ENCODE data around the gene AK4. TPM values are rescaled to one million over a fixed set of nuclear protein-coding genes. Genes with fewer than 3 reads are reported as not detected.

AK4 gene
- total RNA-seq, 2 experiments from 2014 or later: 108 to 112 TPM

GRCh38 chr1:65259816-65260215, 111.8 kb downstream of the AK4 start:
- no peaks in the 10 kb centered on the region for H3K9me3 Mint-ChIP-seq (ENCODE audit: insufficient read depth)
- POLR2A ChIA-PET: no interaction called here
- H3K27me3 Mint-ChIP-seq (ENCODE audit: low read depth): peaks cover 26% of the 10 kb centered on the region
- H3K27ac Mint-ChIP-seq: no peak overlapping the region
- ATAC-seq (no peak), DNase-seq (no peak)
- CTCF ChIA-PET: no interaction called here
- H3K36me3 Mint-ChIP-seq (ENCODE audit: low read depth): no peaks in the 10 kb centered on the region
- no peak overlapping the region for H3K4me3 Mint-ChIP-seq
- H3K4me1 Mint-ChIP-seq (ENCODE audit: low read depth): peaks cover 38% of the 10 kb centered on the region

DNA sequence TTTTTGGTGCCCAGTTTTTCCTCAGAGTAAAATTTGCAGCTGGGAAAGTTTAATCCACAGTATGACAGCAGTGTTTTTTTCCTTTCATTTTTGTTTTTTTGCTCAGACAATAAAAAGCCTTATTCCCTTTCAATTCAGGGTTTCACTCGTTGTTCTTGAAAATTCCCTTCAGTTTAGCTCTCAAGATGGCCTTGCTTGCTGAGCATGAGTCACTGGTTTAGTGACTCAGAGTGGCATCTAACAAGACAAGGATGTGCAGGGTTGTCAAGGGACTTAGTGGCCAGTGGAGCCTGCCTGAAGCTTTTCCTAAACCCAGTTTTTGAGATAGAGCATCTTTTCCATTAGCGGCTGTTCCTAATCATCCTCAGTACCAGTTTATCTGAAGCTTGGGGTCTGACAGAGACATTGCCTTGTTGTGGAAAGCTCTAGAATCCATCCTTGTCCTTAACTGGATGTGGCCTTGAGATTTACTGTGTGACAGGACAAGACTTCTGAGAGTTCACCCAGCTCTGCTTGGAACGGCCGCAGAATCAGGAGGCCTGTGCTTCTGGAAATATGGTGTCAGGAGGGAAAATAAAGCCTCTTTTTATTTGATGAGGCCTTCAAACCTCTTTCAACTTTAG, 113.0 kb downstream of the AK4 start:
- Mint-ChIP-seq H3K27ac (no peak overlapping the region), H3K4me1 (ENCODE audit: low read depth) (peaks cover 35% of the 10 kb centered on the region), H3K9me3 (ENCODE audit: insufficient read depth) (no peaks in the 10 kb centered on the region), H3K4me3 (no peak overlapping the region), H3K27me3 (ENCODE audit: low read depth) (peaks cover 22% of the 10 kb centered on the region), H3K36me3 (ENCODE audit: low read depth) (no peaks in the 10 kb centered on the region)
- no peak for DNase-seq
- no peak for ATAC-seq
- CTCF ChIA-PET: interaction anchor here (1.0 to 2.0 kb wide), 4 partner anchors 9 to 427 kb away, joined by 3 to 6 read pairs (median 4); no protein-coding TSS in a partner anchor
- POLR2A ChIA-PET: no interaction called here

- DNase-seq (no peak), ATAC-seq (no peak)
- Mint-ChIP-seq H3K9me3 (ENCODE audit: insufficient read depth) (no peaks in the 10 kb centered on the region), H3K4me3 (no peak overlapping the region), H3K36me3 (ENCODE audit: low read depth) (no peaks in the 10 kb centered on the region), H3K4me1 (ENCODE audit: low read depth) (peaks cover 42% of the 10 kb centered on the region), H3K27me3 (ENCODE audit: low read depth) (peaks cover 36% of the 10 kb centered on the region), H3K27ac (no peak overlapping the region)
- POLR2A ChIA-PET: interaction anchor here (1.5 kb wide), 1 partner anchor 8 kb away, joined by 3 read pairs; no protein-coding TSS in a partner anchor
- CTCF ChIA-PET: interaction anchor here (1.1 to 4.0 kb wide), 2 partner anchors 10 to 27 kb away, joined by 7 to 14 read pairs; no protein-coding TSS in a partner anchor
These were observed 115.3 kb downstream of the AK4 start for GRCh38 chr1:65263286-65263685.

DNA sequence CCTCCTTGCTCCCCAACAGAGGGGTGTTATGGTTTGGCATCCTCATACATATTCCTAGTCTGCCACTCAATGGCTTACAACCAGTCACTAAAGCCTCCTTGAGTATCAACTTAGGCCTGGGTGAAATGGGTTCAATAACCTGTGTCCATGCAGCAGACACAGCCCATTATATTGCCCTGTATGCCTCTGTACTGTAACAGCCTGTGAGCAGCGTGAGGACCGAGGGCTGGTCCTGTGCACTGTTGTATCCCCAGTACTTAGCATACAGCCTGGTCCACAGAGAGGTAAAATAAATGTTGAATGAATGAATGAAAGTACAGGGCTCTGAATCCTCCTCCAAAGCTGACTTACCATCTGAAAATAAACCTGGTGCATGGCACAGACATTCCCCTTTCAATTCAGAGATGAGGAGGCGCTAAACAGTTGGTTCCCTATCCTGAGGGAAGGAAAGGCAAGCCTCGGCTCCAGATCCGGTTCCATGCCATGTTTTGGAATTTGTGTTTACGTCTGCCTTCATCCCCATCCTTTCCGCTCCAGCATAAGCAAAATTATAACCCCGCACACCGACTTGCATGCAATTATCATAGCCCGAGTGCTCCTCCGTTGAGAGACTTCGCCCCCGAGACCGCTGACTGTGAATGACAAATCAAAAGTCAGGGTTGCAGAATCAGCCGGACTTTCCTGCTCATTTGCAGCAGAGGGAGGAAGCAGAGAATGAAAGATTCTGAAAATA, 116.4 kb downstream of the AK4 start:
- peaks cover 36% of the 10 kb centered on the region for H3K27me3 Mint-ChIP-seq (ENCODE audit: low read depth)
- ChIA-PET POLR2A (interaction anchor here (1.5 kb wide), 1 partner anchor 10 kb away, joined by 3 read pairs; no protein-coding TSS in a partner anchor), CTCF (interaction anchor here (0.9 to 4.0 kb wide), 4 partner anchors 11 to 195 kb away, joined by 3 to 14 read pairs (median 4); no protein-coding TSS in a partner anchor)
- no peaks in the 10 kb centered on the region for H3K36me3 Mint-ChIP-seq (ENCODE audit: low read depth)
- peaks cover 36% of the 10 kb centered on the region for H3K4me1 Mint-ChIP-seq (ENCODE audit: low read depth)
- no peaks in the 10 kb centered on the region for H3K9me3 Mint-ChIP-seq (ENCODE audit: insufficient read depth)
- peak overlapping the region; percentile 32 for H3K4me3 Mint-ChIP-seq
- ATAC-seq (no peak), DNase-seq (no peak)
- H3K27ac Mint-ChIP-seq: no peak overlapping the region

DNA sequence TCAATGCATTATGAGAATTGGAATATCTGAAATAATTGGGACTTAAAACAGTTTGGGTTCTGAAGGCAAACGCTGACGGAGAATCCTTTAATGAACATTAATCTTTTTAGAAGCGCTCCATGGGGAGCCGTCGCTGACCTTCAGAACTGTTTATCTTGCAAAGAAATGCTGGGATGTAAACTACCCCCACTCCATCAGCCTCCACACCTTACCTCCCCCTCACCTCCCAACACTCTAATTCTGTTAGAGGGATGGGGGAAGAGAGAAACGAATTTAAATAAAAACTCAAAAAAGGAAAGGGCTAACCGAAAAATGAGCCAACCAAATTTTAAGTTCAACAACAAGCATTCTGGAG, 117.3 kb downstream of the AK4 start:
- Mint-ChIP-seq H3K27ac (no peak overlapping the region), H3K9me3 (ENCODE audit: insufficient read depth) (no peaks in the 10 kb centered on the region), H3K27me3 (ENCODE audit: low read depth) (peaks cover 40% of the 10 kb centered on the region), H3K4me3 (peak overlapping the region; percentile 69), H3K4me1 (ENCODE audit: low read depth) (peaks cover 27% of the 10 kb centered on the region), H3K36me3 (ENCODE audit: low read depth) (no peaks in the 10 kb centered on the region)
- ATAC-seq (no peak), DNase-seq (no peak)
- ChIA-PET CTCF (interaction anchor here (0.9 to 4.0 kb wide), 6 partner anchors 9 to 423 kb away, joined by 3 to 14 read pairs (median 3); no protein-coding TSS in a partner anchor), POLR2A (no interaction called here)

- DNase-seq (peak; percentile 55), ATAC-seq (peak; percentile 72)
- H3K27ac Mint-ChIP-seq: peak overlapping the region; percentile 30
- peaks cover 22% of the 10 kb centered on the region for H3K4me1 Mint-ChIP-seq (ENCODE audit: low read depth)
- CTCF ChIA-PET: interaction anchor here (1.0 to 4.0 kb wide), 6 partner anchors 9 to 422 kb away, joined by 3 to 14 read pairs (median 3); partner anchors contain the start of genes LEPR and LEPROT
- H3K36me3 Mint-ChIP-seq (ENCODE audit: low read depth): no peaks in the 10 kb centered on the region
- H3K4me3 Mint-ChIP-seq: peak overlapping the region; percentile 69
- POLR2A ChIA-PET: no interaction called here
- H3K27me3 Mint-ChIP-seq (ENCODE audit: low read depth): peaks cover 40% of the 10 kb centered on the region
- H3K9me3 Mint-ChIP-seq (ENCODE audit: insufficient read depth): no peaks in the 10 kb centered on the region
These were observed 117.8 kb downstream of the AK4 start for GRCh38 chr1:65265651-65266351.

GRCh38 chr1:65266476-65266875, 118.5 kb downstream of the AK4 start:
- CTCF ChIA-PET: interaction anchor here (1.0 to 4.0 kb wide), 5 partner anchors 10 to 421 kb away, joined by 3 to 14 read pairs (median 3); partner anchors contain the start of genes LEPR and LEPROT
- DNase-seq (no peak), ATAC-seq (no peak)
- Mint-ChIP-seq H3K4me3 (peak overlapping the region; percentile 69), H3K27me3 (ENCODE audit: low read depth) (peaks cover 40% of the 10 kb centered on the region), H3K27ac (no peak overlapping the region), H3K4me1 (ENCODE audit: low read depth) (peaks cover 21% of the 10 kb centered on the region), H3K9me3 (ENCODE audit: insufficient read depth) (no peaks in the 10 kb centered on the region), H3K36me3 (ENCODE audit: low read depth) (no peaks in the 10 kb centered on the region)
- POLR2A ChIA-PET: no interaction called here

DNA sequence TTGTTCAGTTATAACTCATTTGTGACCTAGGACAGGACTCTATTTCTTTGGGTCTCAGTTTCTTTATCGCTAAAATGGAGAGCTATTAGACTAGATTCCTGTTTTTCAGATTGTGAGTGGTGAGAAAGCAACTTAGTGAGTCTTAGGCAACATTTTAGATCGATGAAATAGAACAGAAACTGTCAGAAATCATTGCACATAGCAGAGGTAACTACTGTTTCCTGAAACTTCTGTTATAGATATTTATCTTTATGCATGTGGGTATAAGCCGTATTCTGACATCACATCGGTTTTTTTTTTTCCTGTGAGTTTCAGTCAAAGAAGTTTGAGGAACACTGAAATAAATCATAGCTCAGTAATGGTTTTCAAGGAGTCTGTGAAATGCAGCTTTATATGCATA, 119.3 kb downstream of the AK4 start:
- H3K9me3 Mint-ChIP-seq (ENCODE audit: insufficient read depth): no peaks in the 10 kb centered on the region
- CTCF ChIA-PET: interaction anchor here (0.7 to 4.0 kb wide), 2 partner anchors 14 to 39 kb away, joined by 3 to 14 read pairs; no protein-coding TSS in a partner anchor
- H3K4me3 Mint-ChIP-seq: peak overlapping the region; percentile 18
- peaks cover 40% of the 10 kb centered on the region for H3K27me3 Mint-ChIP-seq (ENCODE audit: low read depth)
- DNase-seq: no peak
- no peak for ATAC-seq
- POLR2A ChIA-PET: no interaction called here
- peaks cover 18% of the 10 kb centered on the region for H3K4me1 Mint-ChIP-seq (ENCODE audit: low read depth)
- H3K27ac Mint-ChIP-seq: no peak overlapping the region
- no peaks in the 10 kb centered on the region for H3K36me3 Mint-ChIP-seq (ENCODE audit: low read depth)

- DNase-seq (no peak), ATAC-seq (no peak)
- Mint-ChIP-seq H3K4me3 (no peak overlapping the region), H3K4me1 (ENCODE audit: low read depth) (peaks cover 16% of the 10 kb centered on the region), H3K27me3 (ENCODE audit: low read depth) (peaks cover 40% of the 10 kb centered on the region), H3K27ac (no peak overlapping the region), H3K36me3 (ENCODE audit: low read depth) (no peaks in the 10 kb centered on the region), H3K9me3 (ENCODE audit: insufficient read depth) (no peaks in the 10 kb centered on the region)
- POLR2A ChIA-PET: no interaction called here
- CTCF ChIA-PET: interaction anchor here (0.7 kb wide), 1 partner anchor 39 kb away, joined by 3 read pairs; no protein-coding TSS in a partner anchor
These were observed 119.7 kb downstream of the AK4 start for GRCh38 chr1:65267683-65268082.

DNA sequence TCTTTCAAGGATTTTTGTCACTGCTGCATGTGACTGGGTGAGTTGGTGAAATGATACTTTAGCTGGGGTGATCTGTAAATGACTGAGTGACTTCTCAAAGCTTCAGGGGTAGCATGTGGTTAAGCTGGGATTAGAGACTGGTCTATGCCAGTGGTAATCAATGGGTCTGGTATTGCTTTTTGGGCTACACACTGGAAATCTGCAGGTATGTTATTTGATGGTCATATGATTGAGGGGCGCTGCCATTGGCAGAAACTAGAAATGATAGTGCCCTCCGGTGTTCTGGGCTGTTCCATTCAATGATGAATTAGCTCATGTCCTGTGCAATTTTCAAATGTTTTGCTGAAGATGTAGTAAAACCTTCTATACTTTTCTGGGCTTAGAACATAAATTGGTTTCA, 121.6 kb downstream of the AK4 start:
- CTCF ChIA-PET: interaction anchor here (0.6 to 1.2 kb wide), 5 partner anchors 9 to 190 kb away, joined by 3 to 4 read pairs (median 3); no protein-coding TSS in a partner anchor
- H3K9me3 Mint-ChIP-seq (ENCODE audit: insufficient read depth): no peaks in the 10 kb centered on the region
- no peaks in the 10 kb centered on the region for H3K36me3 Mint-ChIP-seq (ENCODE audit: low read depth)
- H3K27me3 Mint-ChIP-seq (ENCODE audit: low read depth): peaks cover 30% of the 10 kb centered on the region
- ATAC-seq (no peak), DNase-seq (no peak)
- POLR2A ChIA-PET: no interaction called here
- no peak overlapping the region for H3K27ac Mint-ChIP-seq
- H3K4me1 Mint-ChIP-seq (ENCODE audit: low read depth): peaks cover 13% of the 10 kb centered on the region
- H3K4me3 Mint-ChIP-seq: no peak overlapping the region

DNA sequence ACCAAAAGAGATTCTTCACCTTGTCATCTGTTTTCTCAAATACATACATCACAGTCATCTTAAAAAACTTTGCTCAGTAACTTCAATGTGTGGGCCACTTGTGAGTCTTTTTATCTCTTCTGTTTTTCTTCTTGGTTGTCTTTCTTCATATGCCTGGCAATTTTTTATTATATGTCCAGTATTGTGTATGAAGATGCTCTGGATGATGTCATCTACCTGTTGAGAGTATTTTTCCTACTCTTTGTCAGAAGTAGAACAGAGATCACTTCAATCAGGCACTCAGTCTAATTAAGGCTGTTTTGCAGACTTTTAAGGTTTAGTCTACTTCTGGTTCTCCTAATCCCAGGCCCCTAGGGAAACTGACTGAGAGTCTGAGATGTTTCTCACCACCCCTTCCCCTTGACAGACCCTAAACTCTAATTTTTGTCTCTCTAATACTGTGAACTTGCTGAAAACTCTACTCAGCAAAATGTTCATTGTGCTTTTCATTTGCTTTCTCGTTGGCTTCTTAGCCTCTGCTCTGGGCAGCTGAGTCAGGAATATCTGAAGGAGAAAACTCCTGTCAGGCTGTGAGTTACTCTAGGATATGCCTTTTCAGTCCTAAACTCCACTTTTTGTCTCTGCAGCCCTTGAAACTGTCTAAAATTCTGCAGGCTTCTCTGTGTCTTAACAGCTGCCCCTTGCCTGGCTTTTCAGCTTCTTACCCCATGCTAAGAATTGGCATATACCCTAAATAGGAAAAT, 128.4 kb downstream of the AK4 start:
- Mint-ChIP-seq H3K9me3 (ENCODE audit: insufficient read depth) (no peaks in the 10 kb centered on the region), H3K4me1 (ENCODE audit: low read depth) (no peaks in the 10 kb centered on the region), H3K36me3 (ENCODE audit: low read depth) (no peaks in the 10 kb centered on the region), H3K27ac (no peak overlapping the region), H3K4me3 (no peak overlapping the region), H3K27me3 (ENCODE audit: low read depth) (peaks cover 16% of the 10 kb centered on the region)
- ATAC-seq (no peak), DNase-seq (no peak)
- ChIA-PET POLR2A (no interaction called here), CTCF (no interaction called here)

All from activated CD8-positive, alpha-beta T cell treated with anti-CD3 and anti-CD28 coated beads, Interleukin-2, amount 10 ng/mL, durations not matched to agents 7 days and 5 days (primary cell).